ENCODE measurements around the gene LCE2B. TPM values are rescaled to one million over a fixed set of nuclear protein-coding genes. Genes with fewer than 3 reads are reported as not detected.

LCE2B gene, protein sequence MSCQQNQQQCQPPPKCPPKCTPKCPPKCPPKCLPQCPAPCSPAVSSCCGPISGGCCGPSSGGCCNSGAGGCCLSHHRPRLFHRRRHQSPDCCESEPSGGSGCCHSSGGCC
- total RNA-seq = not detected

GRCh38 chr1:152685823-152686222, at the start of gene LCE2B:
Gene LCE2B (plus strand): TSS chr1:152686123. CDS start chr1:152686844, 721 bp downstream.

DNA sequence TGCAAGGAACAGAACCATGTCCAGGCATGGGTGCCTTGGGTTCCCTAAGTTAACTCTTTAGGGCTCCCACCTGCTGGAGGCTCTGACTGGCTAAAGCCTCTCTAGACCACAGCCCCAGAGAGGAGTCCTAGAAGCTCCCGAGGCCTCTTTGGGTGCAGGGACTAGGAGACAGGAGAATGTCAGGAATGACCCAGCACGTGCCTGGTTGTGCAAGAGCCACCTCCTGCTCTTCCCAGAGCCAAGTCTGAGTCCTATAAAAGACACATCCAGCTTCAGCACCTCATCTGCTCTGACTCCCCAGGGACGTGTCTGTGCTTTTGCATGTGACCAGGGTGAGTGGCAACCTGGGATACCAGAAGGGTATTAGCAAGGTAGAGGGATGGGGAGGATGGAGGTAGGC, 22.8 kb upstream of the LCE2B start, which contains the start of gene LCE2D:
Gene LCE2D (plus strand): TSS at position 283 of the 400 bp plus-strand sequence. CDS start 726 bp downstream, outside the sequence.

GRCh38 chr1:152674983-152675382, 10.9 kb upstream of the LCE2B start, which contains the start of gene LCE2C:
Gene LCE2C (plus strand): TSS chr1:152675279. CDS start chr1:152676016, 737 bp downstream.

DNA sequence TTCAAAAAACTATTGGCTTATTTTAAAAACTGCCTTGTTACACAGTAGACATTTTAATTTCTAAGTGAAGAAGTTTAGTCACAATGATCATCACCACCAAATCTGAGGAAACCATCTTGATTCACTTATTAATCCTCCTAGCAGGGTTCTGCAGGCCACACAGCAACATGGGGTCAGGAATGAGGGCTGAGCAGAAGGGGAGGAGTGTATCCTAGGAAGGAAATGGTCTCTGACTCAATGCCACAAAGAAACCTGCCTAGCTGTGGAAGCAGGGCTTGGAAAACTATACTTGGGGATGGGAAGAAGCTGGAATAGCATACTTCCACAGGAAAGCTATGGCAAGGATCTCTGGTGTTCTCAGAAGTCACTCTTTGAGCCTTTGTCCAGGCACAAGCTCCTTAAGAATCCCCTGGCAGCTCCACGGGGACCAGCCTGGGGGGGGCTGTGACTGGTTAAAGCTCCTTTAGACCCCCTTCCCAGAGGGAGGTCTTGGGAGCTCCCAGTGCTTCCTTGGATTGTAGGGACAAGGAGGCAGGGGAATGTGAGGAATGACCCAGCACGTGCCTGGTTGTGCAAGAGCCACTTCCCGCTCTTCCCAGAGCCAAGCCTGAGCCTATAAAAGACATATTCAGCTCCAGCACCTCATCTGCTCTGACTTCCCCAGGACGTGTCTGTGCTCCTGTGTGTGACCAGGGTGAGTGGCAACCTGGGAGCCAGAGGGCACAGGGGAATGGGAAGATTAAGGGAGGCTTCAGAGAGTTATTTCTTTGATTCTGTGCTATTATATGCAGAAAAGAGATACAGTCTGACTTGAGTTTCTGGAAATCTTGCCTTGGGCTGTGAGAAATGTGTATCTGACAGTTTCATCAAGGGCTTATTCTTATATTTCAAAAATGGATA, 12.0 kb downstream of the LCE2B start, which contains the start of gene LCE2A:
Gene LCE2A (plus strand): TSS at position 645 of the 900 bp plus-strand sequence. CDS start 557 bp downstream, outside the sequence.

GRCh38 chr1:152707860-152708259, 21.9 kb downstream of the LCE2B start, which contains the start of gene LCE4A:
Gene LCE4A (plus strand): TSS chr1:152708160. CDS start chr1:152709076, 916 bp downstream.

Other genes starting within 250 kb of the LCE2B start
- not detected for gene LCE5A, start 175.3 kb upstream of the LCE2B start, total RNA-seq
- gene CRCT1, start 171.6 kb upstream of the LCE2B start, total RNA-seq = not detected
- not detected for gene LCE3E, start 119.3 kb upstream of the LCE2B start, total RNA-seq
- not detected for gene LCE3D, start 105.6 kb upstream of the LCE2B start, total RNA-seq
- gene LCE3C, start 85.9 kb upstream of the LCE2B start, total RNA-seq = not detected
- gene LCE3B, start 72.3 kb upstream of the LCE2B start, total RNA-seq = not detected
- not detected for gene LCE3A, start 63.0 kb upstream of the LCE2B start, total RNA-seq
- not detected for gene LCE2D, start 22.7 kb upstream of the LCE2B start, total RNA-seq
- gene LCE2C, start 10.8 kb upstream of the LCE2B start, total RNA-seq = not detected
- gene LCE2A, start 12.2 kb downstream of the LCE2B start, total RNA-seq = not detected
- gene LCE4A, start 22.0 kb downstream of the LCE2B start, total RNA-seq = not detected
- gene KPRP, start 71.9 kb downstream of the LCE2B start, total RNA-seq = not detected
- gene LCE1F, start 89.0 kb downstream of the LCE2B start, total RNA-seq = not detected
- gene LCE1E, start 100.1 kb downstream of the LCE2B start, total RNA-seq = not detected
- gene LCE1D, start 110.6 kb downstream of the LCE2B start, total RNA-seq = not detected
- not detected for gene LCE1C, start 120.5 kb downstream of the LCE2B start, total RNA-seq
- gene LCE1B, start 125.8 kb downstream of the LCE2B start, total RNA-seq = not detected
- not detected for gene LCE1A, start 141.3 kb downstream of the LCE2B start, total RNA-seq
- not detected for gene LCE6A, start 156.7 kb downstream of the LCE2B start, total RNA-seq
- gene LCE7A, start 173.9 kb downstream of the LCE2B start, total RNA-seq = not detected
- gene SMCP, start 192.2 kb downstream of the LCE2B start, total RNA-seq = not detected
- gene IVL, start 222.4 kb downstream of the LCE2B start, total RNA-seq = not detected

All from parietal lobe (tissue), 1 donor.